ENCODE measurements around the gene NCAPD3. TPM values are rescaled to one million over a fixed set of nuclear protein-coding genes. Genes with fewer than 3 reads are reported as not detected.

The NCAPD3 gene
- total RNA-seq, 1 experiment from 2014 or later: 52.2 TPM

GRCh38 chr11:134266841-134267251, 43.1 kb upstream of the NCAPD3 start:
- H4K8ac ChIP-seq (replicated peaks; ENCODE audit: insufficient read length, low read depth, low read length): no peak overlapping the region
- no peak overlapping the region for H4K91ac ChIP-seq (ENCODE audit: insufficient read length, low read depth, low read length)
- no peaks in the 10 kb centered on the region for H3K23me2 ChIP-seq (ENCODE audit: insufficient read length, low read depth, low read length, poor library complexity, severe bottlenecking)
- H4K5ac ChIP-seq (ENCODE audit: insufficient read length, low read depth, low read length): no peak overlapping the region
- no peak overlapping the region for H3T11ph ChIP-seq (ENCODE audit: low read length)
- no peaks in the 10 kb centered on the region for H3K27me3 Mint-ChIP-seq (ENCODE audit: low read depth)
- H3K27me3 ChIP-seq (ENCODE audit: insufficient read depth, low read length): no peaks in the 10 kb centered on the region
- H3K18ac ChIP-seq (ENCODE audit: insufficient read length, low read depth, low read length): no peak overlapping the region
- H2AFZ ChIP-seq (ENCODE audit: low read length): no peak overlapping the region
- no peaks in the 10 kb centered on the region for H3K9me3 ChIP-seq (ENCODE audit: control insufficient read depth, low read depth, low read length)
- H2BK15ac ChIP-seq (ENCODE audit: low read depth, low read length): no peak overlapping the region
- WGBS (ENCODE audit: extremely low coverage, insufficient read length, low lambda C conversion rate): no CpG with 5 or more reads among the region's 3 CpGs
- no peak overlapping the region for H3K4me3 Mint-ChIP-seq
- H3K9ac ChIP-seq (ENCODE audit: extremely low read depth, insufficient read length, low read length): no peak overlapping the region
- H2BK5ac ChIP-seq (ENCODE audit: insufficient read length, low read length): no peak overlapping the region
- H3K79me2 ChIP-seq (ENCODE audit: insufficient read depth, low read length): peaks cover 5% of the 10 kb centered on the region; the same call in 1 of the 2 replicates
- H3K14ac ChIP-seq (ENCODE audit: insufficient read depth, low read length): no peak overlapping the region
- no peak overlapping the region for H2BK12ac ChIP-seq (ENCODE audit: insufficient read length, low read depth, low read length)
- no peak overlapping the region for H3K4ac ChIP-seq (ENCODE audit: low read depth, low read length)
- no peak overlapping the region for H3K27ac ChIP-seq (ENCODE audit: insufficient read length, low read depth, low read length)
- peaks cover 42 to 47% of the 10 kb centered on the region in 2 experiments for H3K4me1 Mint-ChIP-seq
- H3K4me2 ChIP-seq (ENCODE audit: insufficient read depth, insufficient read length, low read length): no peak overlapping the region
- DNase-seq: no peak
- no peak for TF ChIP-seq CTCF (conservative IDR thresholded peaks at IDR 0.05)
- peak overlapping the region in 2 of 3 experiments; percentile 19 to 27; a peak in 2 of 7 replicates for H3K27ac Mint-ChIP-seq
- peaks cover 3 to 32% (median 19%) of the 10 kb centered on the region in 3 experiments; a peak in 5 of 7 replicates for H3K36me3 Mint-ChIP-seq (ENCODE audit: insufficient read depth in 1 of 3, low read depth in 3 of 3)
- no peaks in the 10 kb centered on the region for H3K9me3 Mint-ChIP-seq
- H3K4me1 ChIP-seq (ENCODE audit: insufficient read depth, low read length): peaks cover 20% of the 10 kb centered on the region
- H2BK120ac ChIP-seq (ENCODE audit: low read depth, low read length, poor library complexity, severe bottlenecking): no peak overlapping the region
- H3K56ac ChIP-seq (ENCODE audit: insufficient read length, low read depth, low read length): no peak overlapping the region
- no peaks in the 10 kb centered on the region for H4K20me1 ChIP-seq (ENCODE audit: control insufficient read depth, insufficient read depth, insufficient read length)
- no peak overlapping the region for H3K23ac ChIP-seq (ENCODE audit: insufficient read length, low read depth, low read length)
- H2BK20ac ChIP-seq (ENCODE audit: low read depth, low read length, poor library complexity, severe bottlenecking): no peak overlapping the region
- H3K79me1 ChIP-seq (ENCODE audit: insufficient read depth, low read depth, low read length, poor library complexity, severe bottlenecking): no peaks in the 10 kb centered on the region
- no peak overlapping the region for H2AK5ac ChIP-seq (ENCODE audit: insufficient read length, low read length)
